HG02970 (cell line): ENCODE measurements around the gene TNRC6B.

Source experiments
- ATAC-seq: cut with Tn5 transposase; IDR thresholded peaks from one replicate; pipeline ENCODE4 v1.9.1; 2021; ENCODE audit warnings: mild to moderate bottlenecking, moderate library complexity, moderate number of reproducible peaks; ENCODE audit not compliant: unreplicated experiment, low FRiP score

TNRC6B gene

DNA sequence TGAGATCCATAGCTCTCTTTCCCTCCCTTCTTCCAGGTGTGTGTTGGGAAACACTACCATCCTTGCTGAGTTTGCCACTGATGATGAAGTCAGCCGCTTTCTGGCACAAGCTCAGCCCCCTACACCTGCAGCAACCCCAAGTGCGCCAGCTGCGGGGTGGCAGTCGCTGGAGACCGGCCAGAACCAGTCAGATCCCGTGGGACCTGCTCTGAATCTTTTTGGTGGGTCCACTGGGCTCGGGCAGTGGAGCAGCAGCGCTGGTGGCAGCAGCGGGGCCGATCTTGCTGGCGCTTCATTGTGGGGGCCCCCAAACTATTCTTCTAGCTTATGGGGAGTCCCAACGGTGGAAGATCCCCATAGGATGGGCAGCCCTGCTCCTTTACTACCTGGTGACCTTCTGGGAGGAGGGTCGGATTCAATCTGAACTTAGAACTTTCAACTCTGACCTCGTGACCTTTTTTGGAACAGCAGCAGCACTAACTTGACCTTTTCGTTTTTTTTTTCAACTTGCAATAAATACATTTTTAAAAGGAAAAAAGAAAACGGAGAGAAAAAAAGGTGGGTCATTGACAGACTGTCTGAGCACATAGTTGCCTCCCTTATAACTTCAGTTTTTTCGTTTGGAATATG, 145.2 kb downstream of the TNRC6B start:
- ATAC-seq = no peak

DNA sequence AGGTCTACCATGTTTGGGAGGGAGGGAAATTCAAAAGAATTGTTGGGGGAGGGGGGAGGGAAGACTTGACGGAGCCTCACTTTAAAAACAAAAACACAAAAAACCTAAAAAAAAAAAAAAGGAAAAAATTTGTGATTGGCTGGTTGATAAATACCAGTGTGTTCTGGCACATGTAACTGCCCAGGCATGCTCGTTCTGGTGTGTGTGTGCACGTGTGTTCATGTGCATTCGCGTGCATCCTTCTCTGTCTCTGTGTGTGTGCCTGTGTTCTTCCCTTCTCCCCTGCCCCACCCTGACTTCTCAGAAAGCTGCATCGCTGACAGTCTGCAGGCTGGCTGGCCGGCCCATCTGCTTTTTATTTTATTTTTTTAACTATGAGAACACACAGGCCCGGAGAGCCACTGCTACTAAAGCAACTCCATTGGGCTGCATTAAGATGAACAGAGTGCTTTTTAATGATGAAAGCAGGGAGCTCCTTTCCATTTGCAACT, 146.0 kb downstream of the TNRC6B start:
- no peak for ATAC-seq

DNA sequence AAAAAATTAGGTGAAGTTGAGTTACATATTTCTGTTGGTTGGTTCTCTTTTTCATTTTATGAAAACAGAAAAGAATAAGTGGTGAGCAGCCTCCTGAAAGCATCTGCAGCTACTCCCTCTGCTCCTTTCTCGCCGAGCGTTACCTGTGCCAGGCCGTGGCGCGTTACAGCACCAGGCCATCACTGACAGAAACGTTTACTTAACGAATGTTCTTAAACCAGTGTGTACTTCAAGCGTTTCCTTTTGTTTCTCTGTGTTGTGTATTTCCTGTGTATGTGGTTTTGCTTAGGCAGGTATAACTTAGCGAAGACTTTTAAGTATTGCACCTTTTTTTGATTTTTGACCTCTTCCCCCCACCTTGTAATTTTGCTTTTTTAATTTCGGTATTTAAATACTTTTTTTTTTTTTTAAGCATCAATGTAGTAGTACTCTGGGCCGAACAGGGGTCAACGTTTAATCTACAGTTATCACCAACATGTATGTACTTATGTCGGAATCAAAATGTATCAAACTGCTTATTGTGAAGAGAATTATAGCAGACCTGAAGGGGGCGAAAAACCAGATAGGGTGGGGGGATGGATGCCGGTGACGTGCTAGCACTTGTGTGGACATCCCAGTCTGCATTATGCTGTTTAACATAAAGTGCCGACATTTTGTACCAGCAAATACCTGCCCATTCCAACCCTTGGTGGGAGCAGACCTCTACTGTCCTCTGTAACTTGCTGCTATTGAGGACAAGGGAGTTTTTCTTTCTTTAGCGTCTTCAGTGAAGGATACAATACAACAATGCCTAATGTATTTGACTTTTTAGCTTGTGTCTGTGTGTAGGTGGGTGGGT, 147.0 kb downstream of the TNRC6B start:
- no peak for ATAC-seq

DNA sequence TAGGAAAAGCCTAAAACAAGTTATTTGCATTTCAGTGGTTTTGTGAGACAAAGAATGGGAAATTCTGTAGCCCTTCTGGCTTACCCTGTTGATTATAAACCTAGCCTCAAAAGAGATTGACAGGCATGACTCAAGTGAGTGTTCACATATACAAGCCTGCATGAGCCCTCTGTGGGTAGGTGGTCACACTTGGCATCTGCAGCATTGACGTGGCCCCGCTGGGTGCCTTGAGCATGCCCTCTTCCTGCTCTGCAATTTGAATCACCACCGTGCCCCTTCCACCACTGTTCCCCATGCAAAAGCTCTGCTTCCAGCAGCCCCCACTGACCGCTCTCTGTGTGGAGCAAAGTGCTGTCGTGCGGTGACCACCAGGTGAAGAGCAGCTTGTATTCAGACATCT, 147.6 kb downstream of the TNRC6B start:
- no peak for ATAC-seq

DNA sequence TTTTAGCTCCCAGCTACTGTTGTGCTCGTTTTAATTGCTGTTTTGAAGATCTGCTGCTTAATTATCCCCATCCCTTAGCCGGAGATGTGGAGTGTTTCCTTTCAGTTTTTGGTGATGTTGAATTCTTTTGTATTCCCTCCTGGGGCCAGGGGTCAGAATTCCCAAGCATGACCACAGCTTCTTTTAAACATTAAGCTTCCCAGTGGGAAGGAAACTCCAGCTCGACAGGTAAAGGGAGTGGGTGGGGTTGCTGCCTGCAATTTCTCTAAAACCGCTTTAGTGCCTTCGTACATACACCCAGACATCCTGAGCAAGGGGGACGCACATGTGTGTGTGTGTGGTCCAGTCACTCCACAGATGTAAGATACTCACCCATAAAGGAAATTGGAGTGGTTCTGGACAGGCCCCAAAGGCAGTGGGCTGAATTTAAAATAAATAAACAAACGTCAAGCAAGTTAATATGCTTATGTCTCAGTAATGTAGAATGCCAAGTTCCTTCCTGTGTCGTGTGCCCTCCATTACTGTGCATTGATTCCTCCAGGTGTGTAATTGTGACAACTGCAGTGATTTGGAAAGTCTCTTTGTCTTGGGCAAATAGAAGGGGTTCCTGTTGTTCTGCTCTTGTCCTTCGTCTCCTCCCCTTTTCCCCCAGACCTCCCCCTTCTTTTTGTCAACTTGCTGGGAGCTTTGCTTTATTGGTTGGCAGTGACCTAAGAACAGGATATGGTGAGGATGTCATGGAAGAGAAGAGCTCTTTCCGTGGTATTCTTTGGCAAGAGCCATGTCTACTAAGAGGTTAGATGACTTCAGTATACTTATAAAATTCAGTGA, 149.4 kb downstream of the TNRC6B start:
- ATAC-seq = no peak

DNA sequence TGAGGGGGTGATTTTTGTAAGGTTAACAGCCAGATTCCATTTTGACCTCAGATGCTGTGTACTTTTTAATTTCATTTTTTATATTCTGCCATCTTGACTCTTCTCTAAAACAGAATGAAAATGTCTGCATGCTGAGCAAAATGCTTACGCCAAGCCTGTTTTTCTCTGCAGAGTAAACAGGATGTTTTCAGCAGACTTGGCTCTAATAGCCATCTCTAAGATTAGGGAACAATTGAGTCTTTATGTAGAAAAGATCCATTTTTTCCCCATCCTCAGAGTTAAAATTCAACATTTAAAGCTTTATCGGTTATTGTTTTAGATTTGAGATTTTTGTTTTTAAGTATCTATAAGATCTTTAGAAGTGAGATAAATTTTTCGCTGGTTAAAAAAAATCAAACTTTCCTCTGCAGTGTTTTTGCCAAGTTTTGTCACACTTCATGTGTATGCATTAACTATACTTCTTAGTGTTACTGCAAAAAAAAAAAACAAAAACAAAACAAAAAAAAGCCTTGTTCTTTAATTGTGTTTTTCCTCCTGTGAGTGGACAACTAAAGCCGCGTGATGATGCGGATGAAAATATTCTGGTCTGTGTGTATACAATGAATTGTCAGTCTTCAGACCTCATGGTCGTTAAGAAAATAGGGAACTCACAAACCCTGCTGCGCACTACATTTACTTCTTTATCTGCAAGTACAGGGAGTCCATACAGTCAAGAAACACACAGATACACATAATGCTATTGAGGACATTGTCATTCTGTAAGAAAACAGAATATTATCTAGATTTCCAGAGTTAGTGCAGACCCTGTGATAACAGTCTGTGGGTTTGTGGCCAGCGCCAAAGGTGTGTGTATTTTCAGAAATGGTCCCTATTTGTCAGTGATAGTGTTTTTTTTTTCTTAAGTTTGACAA, 151.1 kb downstream of the TNRC6B start:
- no peak for ATAC-seq

DNA sequence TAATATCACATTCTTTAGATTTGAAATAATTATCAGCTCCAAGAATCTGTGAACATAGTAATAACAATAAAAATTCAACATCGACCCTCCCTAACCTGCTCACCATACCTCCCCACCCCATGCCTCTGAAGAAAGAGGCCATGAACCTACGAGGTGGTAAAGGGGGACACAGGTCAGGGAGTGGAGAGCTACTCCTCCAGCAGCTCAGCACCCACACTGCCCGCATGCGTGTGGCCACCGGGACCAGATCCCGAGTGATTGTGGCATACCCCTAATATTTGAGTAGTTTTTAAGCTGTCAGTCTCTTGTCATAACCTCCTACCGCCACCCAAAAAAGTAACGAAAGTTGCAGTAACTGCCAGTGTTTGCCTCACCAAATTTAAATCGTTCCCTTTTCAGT, 151.7 kb downstream of the TNRC6B start:
- no peak for ATAC-seq

DNA sequence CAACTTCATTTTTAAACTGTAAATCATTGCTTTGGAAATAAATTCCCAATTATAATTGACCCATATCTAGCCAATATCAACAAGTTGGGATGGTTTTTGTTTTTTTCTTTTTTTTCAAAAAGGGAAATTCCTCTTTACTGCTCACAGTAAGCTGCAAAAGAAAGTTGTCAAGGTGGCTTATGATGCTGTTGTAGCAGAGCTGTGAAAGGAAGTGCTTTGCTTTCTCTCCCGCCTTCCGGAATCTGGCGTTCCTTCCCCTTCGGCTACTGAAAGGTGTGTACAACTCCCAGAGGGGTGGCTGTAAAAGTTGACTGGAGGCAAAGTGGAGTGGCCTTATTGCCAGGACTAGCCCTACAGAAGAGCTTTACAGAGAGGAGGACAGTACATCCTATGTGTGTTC, 152.4 kb downstream of the TNRC6B start:
- no peak for ATAC-seq

DNA sequence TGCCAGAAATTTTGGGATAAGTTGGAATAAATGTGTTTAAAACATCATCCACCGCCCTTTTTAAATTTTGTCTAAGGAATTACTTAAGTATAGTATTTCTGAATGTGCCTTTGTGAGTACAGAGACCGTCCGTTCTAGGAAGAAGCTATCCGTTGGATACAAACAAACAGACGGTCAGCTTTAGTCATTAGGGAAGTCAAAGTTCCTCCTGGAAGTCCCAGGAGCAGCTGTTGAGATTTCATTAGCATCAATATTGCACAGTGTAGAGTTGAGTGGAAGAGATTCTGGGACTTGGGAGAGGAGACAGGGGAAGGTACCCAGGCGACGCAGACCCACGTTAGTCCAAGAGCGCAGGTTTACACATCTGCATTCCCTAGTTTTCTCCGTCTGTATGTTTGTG, 152.9 kb downstream of the TNRC6B start:
- no peak for ATAC-seq

DNA sequence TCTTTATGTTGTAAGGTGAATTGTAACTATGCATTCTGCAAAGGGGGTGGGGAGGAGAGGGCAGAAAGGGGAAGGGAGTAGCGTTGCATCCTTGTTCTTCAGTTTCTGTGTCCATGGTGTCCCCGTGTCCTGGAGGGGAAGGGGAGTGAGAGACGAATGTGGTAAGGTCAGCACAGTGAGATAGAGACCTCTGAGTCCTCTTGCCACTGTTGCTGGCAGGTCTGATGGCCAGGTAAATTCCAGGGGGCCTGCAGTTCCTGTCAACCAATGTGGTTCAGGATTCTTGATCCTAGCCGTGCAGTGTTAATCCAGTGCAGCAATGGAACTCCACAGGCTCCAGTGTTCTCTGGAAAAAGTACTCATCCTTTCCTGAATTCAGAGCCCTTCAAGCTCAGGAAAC, 154.0 kb downstream of the TNRC6B start:
- no peak for ATAC-seq

DNA sequence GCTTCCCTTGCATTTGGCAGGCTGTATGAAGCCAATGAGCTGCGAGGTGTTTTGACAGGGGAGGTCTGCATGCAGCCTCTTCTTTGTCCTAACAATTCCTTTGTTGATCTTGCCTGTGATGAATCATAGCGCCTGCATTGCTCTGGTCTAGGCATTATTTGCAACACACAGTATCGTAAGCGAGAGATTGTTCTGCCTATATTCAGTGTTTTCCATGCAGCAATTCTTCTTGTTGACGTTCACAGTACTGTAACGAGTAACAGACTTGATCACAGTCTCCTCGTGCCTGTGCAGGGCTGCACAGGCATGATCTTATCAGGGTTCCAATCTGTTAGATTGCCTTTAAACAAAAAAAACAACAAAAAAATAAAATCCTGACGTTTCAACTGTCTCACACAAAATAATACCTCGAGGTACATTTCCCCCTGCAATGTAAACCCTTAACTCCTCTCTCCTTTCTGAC, 154.6 kb downstream of the TNRC6B start:
- ATAC-seq = no peak

DNA sequence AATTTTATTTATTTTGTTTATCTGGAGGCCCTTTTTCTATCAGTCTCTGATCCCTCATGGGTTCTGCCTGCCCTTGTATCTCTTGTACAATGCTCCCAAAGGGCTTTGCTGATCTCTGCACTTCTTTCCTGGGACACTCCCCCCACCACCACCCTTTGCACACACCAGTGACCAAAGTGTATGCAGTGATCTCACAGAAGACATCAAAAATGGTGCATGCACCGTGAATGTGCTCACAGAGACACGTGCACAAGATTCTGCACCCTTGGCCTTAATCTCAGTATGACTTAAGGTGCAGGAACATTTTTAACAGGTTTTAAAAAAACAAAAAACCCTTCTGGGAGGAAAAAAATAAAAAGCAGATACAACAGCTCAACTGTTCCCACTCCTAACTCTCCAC, 156.3 kb downstream of the TNRC6B start:
- no peak for ATAC-seq

DNA sequence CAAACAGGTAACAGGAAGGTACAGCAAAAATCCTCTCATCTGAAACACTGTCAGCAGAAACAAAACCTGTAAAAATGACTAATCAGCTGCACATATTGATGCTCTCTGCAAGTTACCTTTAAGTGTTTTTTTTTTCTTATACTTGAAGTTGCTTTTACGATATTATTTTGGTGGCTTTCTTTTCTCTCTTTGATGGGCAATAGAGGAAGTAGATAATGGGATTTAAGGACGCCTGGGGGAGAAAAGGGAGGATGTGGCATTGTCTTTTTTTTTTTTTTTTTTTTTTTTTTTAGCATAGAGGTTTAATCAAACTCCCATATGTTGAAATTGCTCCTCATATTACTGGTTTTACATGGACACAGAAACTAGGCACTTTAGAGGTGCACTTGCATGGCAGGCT, 157.2 kb downstream of the TNRC6B start:
- ATAC-seq = no peak

DNA sequence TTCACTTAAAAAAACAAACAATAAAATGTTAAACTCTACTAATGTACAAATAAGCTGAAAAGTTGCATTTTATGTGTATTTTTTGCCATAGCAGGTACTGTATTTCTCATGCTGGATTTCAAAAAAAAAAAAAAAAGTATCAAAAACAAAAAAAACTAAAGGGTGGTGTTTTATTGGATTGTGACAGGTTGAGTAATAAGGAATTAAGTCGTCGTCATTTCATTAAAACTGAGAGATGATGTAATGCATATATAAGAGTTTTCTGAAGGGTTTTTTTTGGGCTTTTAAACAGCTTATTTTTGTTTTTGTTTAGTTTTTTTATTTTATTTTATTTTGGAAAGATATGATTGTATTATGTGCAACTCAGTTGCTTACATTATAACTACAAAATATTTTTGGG, 157.6 kb downstream of the TNRC6B start:
- ATAC-seq = no peak

DNA sequence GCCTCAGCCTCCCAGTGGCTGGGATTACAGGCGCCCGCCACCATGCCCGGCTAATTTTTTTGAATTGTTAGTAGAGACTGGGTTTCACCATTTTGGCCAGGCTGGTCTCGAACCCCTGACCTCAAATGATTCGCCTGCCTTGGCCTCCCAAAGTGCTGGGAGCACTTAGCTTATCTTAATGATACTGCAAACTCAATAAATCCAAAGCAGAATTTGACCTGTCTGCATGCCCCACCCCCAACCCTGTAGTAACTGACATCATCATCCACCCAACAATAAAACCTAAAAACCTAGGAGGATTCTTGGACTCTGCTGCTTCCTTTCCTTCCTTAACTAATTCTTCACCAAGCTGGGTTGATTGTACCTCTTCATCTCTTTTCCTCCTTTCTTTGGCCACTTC, 162.3 kb downstream of the TNRC6B start:
- no peak for ATAC-seq

DNA sequence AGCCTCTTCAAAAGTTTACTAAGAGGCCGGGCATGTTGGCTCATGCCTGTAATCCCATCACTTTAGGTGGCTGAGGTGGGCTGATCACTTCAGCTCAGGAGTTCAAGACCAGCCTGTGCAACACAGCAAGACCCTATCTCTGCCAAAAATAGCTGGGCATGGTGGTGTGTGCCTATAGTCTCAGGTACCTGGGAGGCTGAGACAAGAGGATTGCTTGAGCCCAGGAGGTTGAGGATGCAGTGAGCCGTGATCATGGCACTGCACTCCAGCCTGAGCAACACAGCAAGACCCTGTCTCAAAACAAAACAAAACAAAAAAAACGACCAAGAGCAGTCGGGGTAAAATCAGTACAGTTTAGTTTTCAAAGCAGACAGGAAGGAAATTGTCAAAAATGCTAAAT, 163.9 kb downstream of the TNRC6B start:
- ATAC-seq = no peak

DNA sequence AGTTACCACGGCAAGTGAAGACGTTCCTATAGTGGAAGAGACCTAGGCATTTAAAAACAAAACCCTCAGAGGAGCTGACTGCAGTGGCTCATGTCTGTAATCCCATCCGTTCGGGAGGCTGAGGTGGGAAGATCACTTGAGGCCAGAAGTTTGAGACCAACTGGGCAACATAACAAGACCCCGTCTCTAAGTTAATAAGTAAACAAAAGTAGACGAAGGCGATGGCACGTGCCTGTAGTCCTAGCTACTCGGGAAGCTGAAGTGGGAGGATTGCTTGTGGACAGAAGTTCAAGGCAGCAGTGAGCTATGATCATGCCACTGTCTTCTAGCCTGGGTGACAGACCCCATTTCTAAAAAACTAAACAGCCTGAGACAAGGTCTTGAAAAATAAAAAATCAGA, 164.8 kb downstream of the TNRC6B start:
- ATAC-seq = no peak

DNA sequence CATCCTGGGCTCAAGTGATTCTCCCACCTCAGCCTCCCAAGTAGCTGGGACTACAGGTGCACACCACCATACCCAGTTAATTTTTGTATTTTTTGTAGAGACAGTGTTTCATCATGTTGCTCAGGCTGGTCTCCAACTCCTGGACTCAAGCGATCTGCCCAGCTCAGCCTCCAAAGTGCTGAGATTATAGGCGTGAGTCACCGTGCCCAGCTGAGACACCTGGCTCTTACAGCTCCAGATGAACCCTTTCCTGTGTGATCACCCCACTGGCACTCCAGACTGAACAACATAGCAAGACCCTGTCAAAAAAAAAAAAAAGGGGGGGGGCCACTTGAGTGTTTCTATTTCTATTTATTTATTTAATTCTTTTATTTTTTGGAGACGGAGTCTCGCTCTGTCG, 167.5 kb downstream of the TNRC6B start:
- no peak for ATAC-seq

DNA sequence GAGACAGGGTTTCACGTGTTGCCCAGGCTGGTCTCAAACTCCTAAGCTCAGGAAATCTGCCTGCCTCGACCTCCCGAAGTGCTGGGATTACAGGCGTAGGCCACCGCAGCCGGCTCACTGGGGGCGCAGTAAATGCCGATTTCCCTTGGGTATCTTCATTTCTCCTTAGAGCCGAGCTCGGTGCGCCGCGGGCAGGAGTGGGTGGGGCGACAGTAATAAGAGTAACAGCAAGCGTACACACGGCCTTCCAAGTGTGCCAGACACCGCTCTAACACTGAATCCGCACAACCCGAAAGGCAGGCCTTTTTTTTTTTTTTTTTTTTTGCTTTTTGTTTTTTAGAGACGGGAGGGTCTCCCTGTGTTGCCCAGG, 168.1 kb downstream of the TNRC6B start:
- ATAC-seq = no peak
